B cell (primary cell): Measurements from ENCODE around the gene EXD2.

Experiments used
- CTCF ChIP-seq: fragments of 200-600 bp; IDR thresholded peaks from one replicate; pipeline ENCODE4 v1.8.0; 2022; ENCODE audit warnings: antibody characterized with exemption, mild to moderate bottlenecking
- EZH2 ChIP-seq: IDR thresholded peaks from 2 replicates; pipeline ENCODE4 v1.6.1; 2012; ENCODE audit warnings: borderline replicate concordance, low read depth, mild to moderate bottlenecking, moderate library complexity, low read length; ENCODE audit not compliant: insufficient read depth, poor library complexity, severe bottlenecking

GRCh38 chr14:69263364-69263763, 72.1 kb downstream of the EXD2 start:
- no peak for TF ChIP-seq CTCF
- TF ChIP-seq EZH2: no peak
